ENCODE measurements around the gene SEPSECS.

SEPSECS gene

DNA sequence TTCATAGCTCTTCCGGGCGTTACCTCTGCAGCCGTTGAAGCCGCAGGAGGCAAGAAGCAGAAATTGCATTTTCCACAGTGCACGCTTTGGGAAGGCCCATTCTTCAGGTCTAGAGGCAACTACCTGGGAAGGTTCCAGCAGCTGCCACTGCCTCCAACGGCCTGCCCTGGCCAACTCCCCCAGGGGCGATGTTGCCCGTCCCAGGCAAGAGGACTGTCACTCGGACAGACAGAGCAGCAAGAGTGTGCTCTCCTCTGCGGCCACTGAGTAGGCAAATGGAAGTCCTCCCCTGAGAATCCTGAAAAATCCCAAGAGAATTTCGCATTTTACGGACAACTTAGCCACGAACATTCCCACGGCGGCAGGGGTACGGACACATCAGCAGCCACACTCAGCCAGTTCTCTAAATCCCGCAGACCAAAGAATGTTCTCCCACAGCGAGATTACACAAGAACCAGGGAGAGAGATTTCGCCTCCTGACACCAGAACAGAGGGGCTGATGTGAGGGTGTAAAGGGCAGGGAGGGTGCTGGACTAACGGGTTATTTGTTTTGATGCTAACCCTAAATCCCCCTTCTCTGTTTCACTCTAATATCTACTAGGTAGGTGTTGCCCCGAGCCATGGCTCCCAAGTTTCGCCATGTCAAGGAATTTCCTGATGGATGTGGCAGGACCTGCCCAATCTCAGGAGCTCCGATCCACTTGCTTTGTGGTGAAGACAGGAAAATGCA lies 63.8 kb downstream of the SEPSECS start:
- TF ChIP-seq CTCF (IDR thresholded peaks at IDR 0.05; ENCODE audit: borderline replicate concordance, insufficient read depth, low read depth, low read length), result no peak
- no peak overlapping the region for H3K4me3 ChIP-seq (ENCODE audit: low read depth, low read length)

DNA sequence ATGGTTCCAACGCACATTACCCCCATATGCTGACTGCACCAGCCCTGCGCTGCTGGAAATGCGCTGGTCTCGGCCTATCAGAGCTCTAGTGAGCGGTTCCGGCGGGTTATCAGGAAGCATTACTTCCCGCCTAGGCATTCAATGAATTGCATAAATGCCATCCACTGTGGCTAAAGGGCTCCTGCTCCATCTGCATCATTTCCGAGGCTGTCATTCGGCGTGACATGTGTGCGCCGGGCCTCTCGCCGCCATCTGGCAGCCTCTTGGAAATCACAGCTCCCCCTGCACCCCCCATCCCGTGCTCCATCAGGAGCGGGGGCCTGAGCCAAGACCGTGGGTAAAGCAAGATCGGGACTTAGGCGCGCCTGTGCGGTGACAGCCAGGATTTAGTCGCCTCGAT lies 64.4 kb downstream of the SEPSECS start:
- no peak overlapping the region for H3K4me3 ChIP-seq (ENCODE audit: low read depth, low read length)
- no peak for TF ChIP-seq CTCF (IDR thresholded peaks at IDR 0.05; ENCODE audit: borderline replicate concordance, insufficient read depth, low read depth, low read length)

- H3K4me3 ChIP-seq (ENCODE audit: low read depth, low read length), result no peak overlapping the region
- no peak for TF ChIP-seq CTCF (IDR thresholded peaks at IDR 0.05; ENCODE audit: borderline replicate concordance, insufficient read depth, low read depth, low read length)
Measured at GRCh38 chr4:25092139-25092538, 68.1 kb downstream of the SEPSECS start.

GRCh38 chr4:25090516-25090915 lies 69.7 kb downstream of the SEPSECS start:
- H3K4me3 ChIP-seq (ENCODE audit: low read depth, low read length), result no peak overlapping the region
- TF ChIP-seq CTCF (IDR thresholded peaks at IDR 0.05; ENCODE audit: borderline replicate concordance, insufficient read depth, low read depth, low read length), result no peak

- TF ChIP-seq CTCF (IDR thresholded peaks at IDR 0.05; ENCODE audit: borderline replicate concordance, insufficient read depth, low read depth, low read length), result no peak
- no peak overlapping the region for H3K4me3 ChIP-seq (ENCODE audit: low read depth, low read length)
Measured at GRCh38 chr4:25089051-25089763, 71.0 kb downstream of the SEPSECS start.

DNA sequence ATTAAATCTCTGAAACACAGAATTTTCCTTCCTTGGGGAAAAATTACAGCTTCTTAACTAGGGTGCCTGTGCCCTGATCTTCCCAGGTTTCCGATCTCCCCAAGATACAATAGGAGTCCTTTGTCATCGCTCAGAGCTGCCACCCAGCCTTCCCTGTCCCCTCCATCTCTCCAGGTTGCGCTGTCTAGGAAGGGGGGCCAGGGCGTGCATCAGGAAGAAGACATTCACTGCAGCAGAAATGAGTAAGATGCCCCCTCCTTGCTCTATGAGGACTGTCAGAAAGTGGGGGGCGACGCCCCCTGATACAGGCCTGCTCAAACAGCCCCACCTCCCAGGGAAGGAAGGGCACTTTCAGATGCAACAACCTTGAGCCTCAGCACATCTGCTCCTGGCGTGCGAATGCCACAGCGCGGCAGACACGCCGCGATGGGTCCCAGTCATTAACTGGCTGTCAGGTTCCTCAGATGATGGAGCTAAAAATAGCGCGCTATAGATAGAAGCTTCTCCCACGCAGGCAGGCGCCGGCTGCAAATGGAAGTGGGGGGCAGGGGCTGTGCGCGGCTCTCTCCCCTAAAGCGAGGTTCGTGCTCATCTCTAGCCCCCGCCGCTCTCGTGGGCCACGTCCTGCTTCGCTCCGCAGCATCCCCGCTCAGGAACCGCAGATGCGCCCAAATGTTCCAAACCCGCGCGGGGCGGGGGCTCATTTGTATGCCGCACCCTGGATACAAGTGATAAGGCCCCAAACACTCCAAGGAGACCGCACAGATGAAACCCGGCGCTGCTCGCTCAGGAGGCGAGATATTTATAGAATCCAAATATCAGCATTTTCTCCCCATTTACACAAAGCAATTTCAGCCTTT lies 71.9 kb downstream of the SEPSECS start:
- H3K4me3 ChIP-seq (ENCODE audit: low read depth, low read length), result no peak overlapping the region
- TF ChIP-seq CTCF (IDR thresholded peaks at IDR 0.05; ENCODE audit: borderline replicate concordance, insufficient read depth, low read depth, low read length), result no peak
